Measurements from ENCODE around the gene UTP25.
"Not testable (repeated sequence)": the region's sequence is repeated elsewhere in the genome, so short reads cannot be mapped to it uniquely, and the experiment has no call there.

Gene UTP25

DNA sequence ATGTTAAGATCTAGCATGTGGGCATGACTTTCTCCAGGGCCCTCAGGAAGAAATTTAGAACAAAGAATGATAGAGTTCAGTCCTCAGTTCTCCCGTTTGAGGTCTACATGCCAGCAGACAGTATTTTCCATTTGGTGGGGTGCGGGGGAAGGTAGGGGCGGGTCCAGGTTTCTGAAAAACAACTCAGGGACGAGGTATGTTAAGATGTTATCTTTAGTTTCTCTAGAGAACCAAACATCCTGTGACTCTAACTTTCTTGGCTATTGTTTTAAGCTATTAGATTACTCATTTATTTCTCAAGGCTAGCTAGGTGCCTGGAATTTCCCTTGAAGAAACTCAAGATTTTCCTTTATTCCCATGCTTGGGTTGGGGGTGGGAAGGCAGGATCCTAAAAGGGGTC is 67.9 kb downstream of the UTP25 start:
- H3K4me3 ChIP-seq (ENCODE audit: extremely low read depth, insufficient read depth, low read length, poor library complexity, severe bottlenecking) = no peak overlapping the region
- no peaks in the 10 kb centered on the region for H3K9me3 ChIP-seq (ENCODE audit: control insufficient read depth, low read length)
- 71 to 73% methylated on average over 1 to 2 of the region's 4 CpGs for WGBS, 2 experiments (ENCODE audit: insufficient coverage in 2 of 2)
- peak overlapping the region; percentile 65 for H3K27ac ChIP-seq (ENCODE audit: low read depth, low read length, severe bottlenecking)
- H3K4me1 ChIP-seq (ENCODE audit: control insufficient read depth, insufficient read depth, low read length, poor library complexity, severe bottlenecking) = peaks cover 17% of the 10 kb centered on the region
- H3K36me3 ChIP-seq (ENCODE audit: control insufficient read depth, insufficient read depth, low read length) = no peaks in the 10 kb centered on the region

DNA sequence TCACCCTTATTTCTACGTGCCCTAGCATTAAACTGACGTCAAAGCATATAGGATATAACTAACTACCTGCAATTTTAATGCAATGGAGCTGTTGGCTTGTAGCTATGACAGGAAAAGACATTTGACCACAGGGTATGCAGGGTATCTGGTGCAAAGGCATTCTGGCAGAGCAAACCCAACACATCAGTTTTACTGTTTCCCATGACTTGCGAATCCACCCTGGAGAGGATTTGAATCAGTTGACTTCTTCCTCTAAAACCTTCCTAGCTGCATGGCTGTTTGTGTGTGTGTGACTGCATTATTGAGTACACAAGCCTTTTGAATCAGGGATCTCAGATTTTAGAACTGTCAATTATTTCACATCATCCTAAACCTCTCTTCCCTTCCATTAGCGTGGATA is 68.6 kb downstream of the UTP25 start:
- Histone ChIP-seq H3K27ac (ENCODE audit: low read depth, low read length, severe bottlenecking) (peak overlapping the region; percentile 65), H3K36me3 (ENCODE audit: control insufficient read depth, insufficient read depth, low read length) (no peaks in the 10 kb centered on the region), H3K4me1 (ENCODE audit: control insufficient read depth, insufficient read depth, low read length, poor library complexity, severe bottlenecking) (peaks cover 17% of the 10 kb centered on the region), H3K4me3 (ENCODE audit: extremely low read depth, insufficient read depth, low read length, poor library complexity, severe bottlenecking) (no peak overlapping the region), H3K9me3 (ENCODE audit: control insufficient read depth, low read length) (no peaks in the 10 kb centered on the region)
- no CpG with 5 or more reads among the region's 4 CpGs for WGBS, 2 experiments (ENCODE audit: insufficient coverage in 2 of 2)

DNA sequence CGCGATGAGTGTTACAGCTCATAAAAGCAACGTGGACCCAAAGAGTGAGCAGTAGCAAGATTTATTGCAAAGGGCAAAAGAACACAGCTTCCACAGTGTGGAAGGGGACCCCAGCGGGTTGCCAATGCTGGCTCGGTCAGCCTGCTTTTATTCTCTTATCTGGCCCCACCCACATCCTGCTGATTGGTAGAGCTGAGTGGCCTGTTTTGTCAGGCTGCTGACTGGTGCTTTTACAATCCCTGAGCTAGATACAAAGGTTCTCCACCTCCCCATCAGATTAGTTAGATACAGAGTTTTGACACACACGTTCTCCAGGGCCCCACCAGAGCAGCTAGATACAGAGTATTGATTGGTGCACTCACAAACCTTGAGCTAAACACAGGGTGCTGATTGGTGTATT is 70.5 kb downstream of the UTP25 start:
- H3K4me1 ChIP-seq (ENCODE audit: control insufficient read depth, insufficient read depth, low read length, poor library complexity, severe bottlenecking) = peaks cover 20% of the 10 kb centered on the region
- not testable (repeated sequence) for H3K9me3 ChIP-seq (ENCODE audit: control insufficient read depth, low read length); H3K36me3 ChIP-seq (ENCODE audit: control insufficient read depth, insufficient read depth, low read length); H3K4me3 ChIP-seq (ENCODE audit: extremely low read depth, insufficient read depth, low read length, poor library complexity, severe bottlenecking); H3K27ac ChIP-seq (ENCODE audit: low read depth, low read length, severe bottlenecking)
- WGBS, 2 experiments (ENCODE audit: insufficient coverage in 2 of 2) = 100% methylated on average over 3 to 4 of the region's 6 CpGs

DNA sequence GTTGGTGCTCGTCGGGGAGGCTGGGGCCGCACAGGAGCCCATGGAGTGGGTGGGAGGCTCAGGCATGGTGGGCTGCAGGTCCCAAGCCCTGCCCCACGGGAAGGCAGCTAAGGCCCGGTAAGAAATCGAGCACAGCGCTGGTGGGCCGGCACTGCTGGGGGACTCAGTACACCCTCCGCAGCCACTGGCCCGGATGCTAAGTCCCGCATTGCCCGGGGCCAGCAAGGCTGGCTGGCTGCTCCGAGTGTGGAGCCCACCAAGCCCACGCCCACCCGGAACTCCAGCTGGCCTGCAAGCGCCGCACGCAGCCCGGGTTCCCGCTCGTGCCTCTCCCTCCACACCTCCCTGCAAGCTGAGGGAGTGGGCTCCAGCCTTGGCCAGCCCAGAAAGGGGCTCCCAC is 71.1 kb downstream of the UTP25 start:
- H3K27ac ChIP-seq (ENCODE audit: low read depth, low read length, severe bottlenecking); H3K36me3 ChIP-seq (ENCODE audit: control insufficient read depth, insufficient read depth, low read length); H3K4me3 ChIP-seq (ENCODE audit: extremely low read depth, insufficient read depth, low read length, poor library complexity, severe bottlenecking); H3K9me3 ChIP-seq (ENCODE audit: control insufficient read depth, low read length): not testable (repeated sequence)
- WGBS, 2 experiments (ENCODE audit: insufficient coverage in 2 of 2) = 98% methylated on average over 9 to 10 of the region's 21 CpGs
- peaks cover 20% of the 10 kb centered on the region for H3K4me1 ChIP-seq (ENCODE audit: control insufficient read depth, insufficient read depth, low read length, poor library complexity, severe bottlenecking)

- no peaks in the 10 kb centered on the region for H3K36me3 ChIP-seq (ENCODE audit: control insufficient read depth, insufficient read depth, low read length)
- H3K4me3 ChIP-seq (ENCODE audit: extremely low read depth, insufficient read depth, low read length, poor library complexity, severe bottlenecking) = no peak overlapping the region
- WGBS, 2 experiments (ENCODE audit: insufficient coverage in 2 of 2) = 45 to 77% methylated on average over 1 to 3 of the region's 3 CpGs
- peaks cover 15% of the 10 kb centered on the region for H3K4me1 ChIP-seq (ENCODE audit: control insufficient read depth, insufficient read depth, low read length, poor library complexity, severe bottlenecking)
- H3K27ac ChIP-seq (ENCODE audit: low read depth, low read length, severe bottlenecking) = no peak overlapping the region
- H3K9me3 ChIP-seq (ENCODE audit: control insufficient read depth, low read length) = no peaks in the 10 kb centered on the region
These were observed 72.2 kb downstream of the UTP25 start for GRCh38 chr1:209899948-209900347.

GRCh38 chr1:209900734-209901133 is 73.0 kb downstream of the UTP25 start:
- Histone ChIP-seq H3K9me3 (ENCODE audit: control insufficient read depth, low read length) (no peaks in the 10 kb centered on the region), H3K4me1 (ENCODE audit: control insufficient read depth, insufficient read depth, low read length, poor library complexity, severe bottlenecking) (peaks cover 12% of the 10 kb centered on the region), H3K27ac (ENCODE audit: low read depth, low read length, severe bottlenecking) (no peak overlapping the region), H3K4me3 (ENCODE audit: extremely low read depth, insufficient read depth, low read length, poor library complexity, severe bottlenecking) (no peak overlapping the region), H3K36me3 (ENCODE audit: control insufficient read depth, insufficient read depth, low read length) (no peaks in the 10 kb centered on the region)
- no CpG with 5 or more reads among the region's 1 CpG for WGBS, 2 experiments (ENCODE audit: insufficient coverage in 2 of 2)

DNA sequence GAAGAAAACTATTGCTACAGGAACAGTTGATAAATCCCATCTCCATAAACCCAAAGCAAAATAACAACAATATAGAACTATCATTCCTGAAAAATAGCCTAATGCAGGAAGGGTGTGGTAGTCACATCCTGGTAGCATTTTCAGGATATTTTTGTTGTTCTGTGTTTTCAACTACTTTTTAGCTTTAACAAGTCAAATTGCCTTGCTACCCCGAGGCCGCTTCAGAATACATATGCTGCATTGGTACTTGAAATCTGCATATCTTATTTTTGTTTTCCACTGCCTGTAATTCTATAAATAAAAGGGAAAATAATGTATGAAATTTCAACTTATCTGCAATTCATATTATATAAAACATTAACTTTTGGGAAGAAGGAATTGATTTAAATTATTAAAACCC is 73.4 kb downstream of the UTP25 start:
- Histone ChIP-seq H3K4me3 (ENCODE audit: extremely low read depth, insufficient read depth, low read length, poor library complexity, severe bottlenecking) (no peak overlapping the region), H3K36me3 (ENCODE audit: control insufficient read depth, insufficient read depth, low read length) (no peaks in the 10 kb centered on the region), H3K9me3 (ENCODE audit: control insufficient read depth, low read length) (no peaks in the 10 kb centered on the region), H3K4me1 (ENCODE audit: control insufficient read depth, insufficient read depth, low read length, poor library complexity, severe bottlenecking) (peaks cover 7% of the 10 kb centered on the region), H3K27ac (ENCODE audit: low read depth, low read length, severe bottlenecking) (no peak overlapping the region)
- WGBS, 2 experiments (ENCODE audit: insufficient coverage in 2 of 2) = no CpG with 5 or more reads among the region's 2 CpGs

DNA sequence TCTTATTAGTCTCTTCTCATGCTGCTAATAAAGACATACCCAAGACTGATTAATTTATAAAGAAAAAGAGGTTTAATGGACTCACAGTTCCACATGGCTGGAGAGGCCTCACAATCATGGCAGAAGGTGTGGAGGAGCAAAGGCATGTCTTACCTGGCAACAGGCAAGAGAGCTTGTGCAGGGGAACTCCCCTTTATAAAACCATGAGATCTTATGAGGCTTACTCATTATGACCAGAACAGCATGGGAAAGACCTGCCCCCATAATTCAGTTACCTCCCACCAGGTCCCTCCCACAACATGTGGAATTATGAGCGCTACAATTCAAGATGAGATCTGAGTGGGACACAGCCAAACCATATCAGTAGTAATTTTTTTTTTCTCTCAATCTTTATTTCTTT is 77.0 kb downstream of the UTP25 start:
- H3K9me3 ChIP-seq (ENCODE audit: control insufficient read depth, low read length); H3K4me1 ChIP-seq (ENCODE audit: control insufficient read depth, insufficient read depth, low read length, poor library complexity, severe bottlenecking); H3K4me3 ChIP-seq (ENCODE audit: extremely low read depth, insufficient read depth, low read length, poor library complexity, severe bottlenecking); H3K36me3 ChIP-seq (ENCODE audit: control insufficient read depth, insufficient read depth, low read length); H3K27ac ChIP-seq (ENCODE audit: low read depth, low read length, severe bottlenecking): not testable (repeated sequence)
- WGBS, 2 experiments (ENCODE audit: insufficient coverage in 2 of 2) = no CpG with 5 or more reads among the region's 1 CpG
